ENCODE results near the gene FBXO47. TPM values are rescaled to one million over a fixed set of nuclear protein-coding genes. Genes with fewer than 3 reads are reported as not detected.
A peak's percentile ranks its signal among the peaks of the same experiment; 100 is the strongest.

FBXO47 gene
- total and polyA plus RNA-seq, 9 of the 15 experiments (the other 6 are each of a cell fraction or from before 2014, with no cell fraction given), result not detected

GRCh38 chr17:39014044-39014794, 47.0 kb upstream of the FBXO47 start (continued):
- TF ChIP-seq STAT6 (CRISPR knock-in tag; IDR thresholded peaks at IDR 0.05) (no peak), NCOA4 (IDR thresholded peaks at IDR 0.05; ENCODE audit: partially characterized antibody) (no peak), CBFB (CRISPR knock-in tag; IDR thresholded peaks at IDR 0.05) (no peak), SAFB (IDR thresholded peaks at IDR 0.05; ENCODE audit: borderline replicate concordance, low read depth, low read length) (no peak), HDAC8 (tag; IDR thresholded peaks at IDR 0.05) (peak; percentile 99), RB1 (IDR thresholded peaks at IDR 0.05; ENCODE audit: low read depth) (no peak), MBD1 (CRISPR knock-in tag; IDR thresholded peaks at IDR 0.05) (peak; percentile 84; the same call in 1 of the 2 replicates), ZNF23 (CRISPR knock-in tag; IDR thresholded peaks at IDR 0.05) (peak; percentile 90), ZNF431 (CRISPR knock-in tag; IDR thresholded peaks at IDR 0.05) (no peak), SMARCB1 (IDR thresholded peaks at IDR 0.05; ENCODE audit: insufficient read length, low read depth) (no peak), ZNF695 (CRISPR knock-in tag; IDR thresholded peaks at IDR 0.05) (0 out of 2 replicates have a peak, but pooled peaks have one; percentile 68), ELF4 (CRISPR knock-in tag; IDR thresholded peaks at IDR 0.05) (peak; percentile 65; the same call in 1 of the 2 replicates), JUNB (CRISPR knock-in tag; conservative IDR thresholded peaks at IDR 0.05) (no peak), CBX8 (IDR thresholded peaks at IDR 0.05; ENCODE audit: borderline replicate concordance, extremely low read depth, low read depth, low read length, poor library complexity, severe bottlenecking) (no peak), ATF1 (CRISPR knock-in tag; IDR thresholded peaks at IDR 0.05) (no peak), ATF1 (tag; IDR thresholded peaks at IDR 0.05) (peak; percentile 77), FOXJ2 (tag; IDR thresholded peaks at IDR 0.05) (0 out of 2 replicates have a peak, but pooled peaks have one; percentile 47), MTA2 (IDR thresholded peaks at IDR 0.05; ENCODE audit: low read depth) (no peak), NR1H2 (CRISPR knock-in tag; IDR thresholded peaks at IDR 0.05) (no peak)
- TF ChIP-seq, protein P1, sequence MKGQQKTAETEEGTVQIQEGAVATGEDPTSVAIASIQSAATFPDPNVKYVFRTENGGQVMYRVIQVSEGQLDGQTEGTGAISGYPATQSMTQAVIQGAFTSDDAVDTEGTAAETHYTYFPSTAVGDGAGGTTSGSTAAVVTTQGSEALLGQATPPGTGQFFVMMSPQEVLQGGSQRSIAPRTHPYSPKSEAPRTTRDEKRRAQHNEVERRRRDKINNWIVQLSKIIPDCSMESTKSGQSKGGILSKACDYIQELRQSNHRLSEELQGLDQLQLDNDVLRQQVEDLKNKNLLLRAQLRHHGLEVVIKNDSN (CRISPR knock-in tag; IDR thresholded peaks at IDR 0.05), result peak; percentile 45
- TF ChIP-seq, protein P2, sequence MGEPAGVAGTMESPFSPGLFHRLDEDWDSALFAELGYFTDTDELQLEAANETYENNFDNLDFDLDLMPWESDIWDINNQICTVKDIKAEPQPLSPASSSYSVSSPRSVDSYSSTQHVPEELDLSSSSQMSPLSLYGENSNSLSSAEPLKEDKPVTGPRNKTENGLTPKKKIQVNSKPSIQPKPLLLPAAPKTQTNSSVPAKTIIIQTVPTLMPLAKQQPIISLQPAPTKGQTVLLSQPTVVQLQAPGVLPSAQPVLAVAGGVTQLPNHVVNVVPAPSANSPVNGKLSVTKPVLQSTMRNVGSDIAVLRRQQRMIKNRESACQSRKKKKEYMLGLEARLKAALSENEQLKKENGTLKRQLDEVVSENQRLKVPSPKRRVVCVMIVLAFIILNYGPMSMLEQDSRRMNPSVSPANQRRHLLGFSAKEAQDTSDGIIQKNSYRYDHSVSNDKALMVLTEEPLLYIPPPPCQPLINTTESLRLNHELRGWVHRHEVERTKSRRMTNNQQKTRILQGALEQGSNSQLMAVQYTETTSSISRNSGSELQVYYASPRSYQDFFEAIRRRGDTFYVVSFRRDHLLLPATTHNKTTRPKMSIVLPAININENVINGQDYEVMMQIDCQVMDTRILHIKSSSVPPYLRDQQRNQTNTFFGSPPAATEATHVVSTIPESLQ (CRISPR knock-in tag; IDR thresholded peaks at IDR 0.05), result no peak

All from K562 (cell line).